T-cell (primary cell): ENCODE data around the gene DPYD. TPM values are rescaled to one million over a fixed set of nuclear protein-coding genes. Genes with fewer than 3 reads are reported as not detected.

Experiments
- ATAC-seq, 4 experiments: fragments of 200-7000 bp in 3 of 4; fragments of 150-1000 bp in 1 of 4; cut with Tn5 transposase; replicated peaks in 1 of 4; 1 replicate in 3 of 4; 2 replicates in 1 of 4; pipeline ENCODE4 v1.10.0; 2021; ENCODE audit warnings: moderate library complexity in 3 of 4, mild to moderate bottlenecking in 2 of 4, moderate number of reproducible peaks in 1 of 4
- CTCF ChIA-PET, 2 donors: fragments of 300-600 bp; sonication (Branson Sonifier 250); formaldehyde crosslinking; loops; one replicate each; lab custom pipeline; 2022; ENCODE audit warnings: antibody characterized with exemption in 2 of 2; lab: Charles Lee
- POLR2A ChIA-PET, 2 donors: fragments of 300-600 bp; sonication (Branson Sonifier 250); formaldehyde crosslinking; loops; one replicate each; lab custom pipeline; 2022; ENCODE audit warnings: antibody characterized with exemption in 2 of 2; lab: Charles Lee
- DNase-seq, 35 experiments: peaks; one replicate each; pipeline versions ENCODE4 v3.0.0 to v3.0.0-alpha.2; 2013 to 2023
- H3K27ac ChIP-seq: one replicate; pipeline ENCODE4 v1.5.1; 2013; ENCODE audit warnings: low read length
- H3K27me3 ChIP-seq, 2 experiments: replicated peaks in 1 of 2; 1 replicate in 1 of 2; 2 replicates in 1 of 2; pipeline versions ENCODE4 v1.6.1 to v1.7.0; 2013; ENCODE audit warnings: low read length in 1 of 2, mixed read lengths in 1 of 2; ENCODE audit not compliant: control insufficient read depth in 2 of 2, insufficient read depth in 2 of 2; ENCODE audit errors: extremely low read depth in 1 of 2
- H3K36me3 ChIP-seq, 2 donors: 1 replicate in 1 of 2; 2 replicates in 1 of 2; pipeline versions ENCODE4 v1.6.1 to v1.7.0; 2013; ENCODE audit warnings: low read length in 1 of 2; ENCODE audit not compliant: control insufficient read depth in 2 of 2, insufficient read depth in 1 of 2; ENCODE audit errors: extremely low read depth in 1 of 2
- H3K4me1 ChIP-seq, 2 experiments: 1 replicate in 1 of 2; 2 replicates in 1 of 2; pipeline versions ENCODE4 v1.6.1 to v1.7.0; 2013; ENCODE audit warnings: low read length in 2 of 2, mixed read lengths in 1 of 2; ENCODE audit not compliant: insufficient read depth in 2 of 2, control insufficient read depth in 1 of 2; ENCODE audit errors: extremely low read depth in 1 of 2
- H3K4me3 ChIP-seq, 2 donors: 1 replicate in 1 of 2; 2 replicates in 1 of 2; pipeline versions ENCODE4 v1.5.1 to v1.7.0; 2013; ENCODE audit warnings: mild to moderate bottlenecking in 2 of 2, low read length in 1 of 2, moderate library complexity in 1 of 2; ENCODE audit not compliant: control insufficient read depth in 1 of 2; ENCODE audit errors: extremely low read depth in 1 of 2
- H3K9me3 ChIP-seq: 2 replicates; pipeline ENCODE4 v1.7.0; 2013
- H3K27ac Mint-ChIP-seq, 2 donors: one replicate each; pipeline ENCODE4 v1.8.0; 2020 to 2021; ENCODE audit warnings: mild to moderate bottlenecking in 2 of 2, mixed read lengths in 2 of 2
- H3K27me3 Mint-ChIP-seq, 2 donors: one replicate each; pipeline ENCODE4 v1.8.0; 2021 to 2022; ENCODE audit warnings: mixed read lengths in 2 of 2
- H3K36me3 Mint-ChIP-seq: one replicate; pipeline ENCODE4 v1.8.0; 2021; ENCODE audit warnings: mixed read lengths
- H3K4me1 Mint-ChIP-seq, 3 donors: one replicate each; pipeline ENCODE4 v1.8.0; 2020 to 2022; ENCODE audit warnings: mixed read lengths in 3 of 3, mild to moderate bottlenecking in 1 of 3
- H3K4me3 Mint-ChIP-seq, 3 donors: one replicate each; pipeline ENCODE4 v1.8.0; 2020 to 2022; ENCODE audit warnings: mild to moderate bottlenecking in 3 of 3, mixed read lengths in 3 of 3, moderate library complexity in 3 of 3
- H3K9me3 Mint-ChIP-seq, 3 donors: one replicate each; pipeline ENCODE4 v1.8.0; 2020 to 2022; ENCODE audit warnings: mixed read lengths in 3 of 3
- WGBS: methylation state at CpG from one replicate; pipeline ENCODE4 v1.1.5; 2013; ENCODE audit warnings: missing lambda C conversion rate; ENCODE audit not compliant: insufficient coverage; 5-methylcytosine and 5-hydroxymethylcytosine counted together
- total RNA-seq, 35 experiments: library from RNA in 6 of 35; stranded (reverse) in 6 of 35; fragments of 120-200 nt in 1 of 35; gene quantifications; one replicate each; pipeline versions ENCODE4 v1.2.1 to v1.2.4 and lab custom pipeline; 2013 to 2026

The DPYD gene
- total RNA-seq, 5 donors from 2014 or later (not counting 1 experiment from before 2014, with no cell fraction given), result 39.1 to 74.1 (median 47.8) TPM

DNA sequence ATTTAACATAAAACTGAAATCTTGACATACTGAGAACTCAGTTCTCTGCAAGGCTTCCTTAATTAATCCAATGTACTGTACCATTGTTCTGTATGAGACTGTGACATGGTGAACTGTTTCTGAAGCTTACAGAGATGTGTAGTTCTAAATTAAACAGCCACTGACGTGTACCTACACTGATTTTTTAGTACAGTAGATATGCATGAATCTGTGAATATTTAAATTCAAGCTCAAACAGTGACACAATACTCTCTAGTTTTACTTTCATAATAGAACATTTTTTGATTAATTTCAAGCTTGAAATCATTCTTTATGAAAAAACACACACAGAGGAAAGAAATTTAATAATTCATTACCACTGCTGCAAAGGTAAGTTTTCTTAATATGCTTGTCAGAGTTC, 621.9 kb downstream of the DPYD start:
- peaks cover 51% of the 10 kb centered on the region for H3K36me3 Mint-ChIP-seq
- no peak overlapping the region for H3K27ac ChIP-seq
- ATAC-seq (no peak), DNase-seq (no peak)
- H3K27me3 Mint-ChIP-seq, result no peaks in the 10 kb centered on the region
- no peaks in the 10 kb centered on the region for H3K4me1 ChIP-seq
- H3K27ac Mint-ChIP-seq, result no peak overlapping the region
- H3K36me3 ChIP-seq, result peaks cover 0 to 2% of the 10 kb centered on the region in 2 donors
- H3K4me3 Mint-ChIP-seq, result no peak overlapping the region
- no peaks in the 10 kb centered on the region for H3K9me3 ChIP-seq
- POLR2A ChIA-PET, result no interaction called here
- H3K4me3 ChIP-seq, result no peak overlapping the region
- peaks cover 0 to under 1% (median 0%) of the 10 kb centered on the region in 3 donors for H3K9me3 Mint-ChIP-seq
- WGBS, result no CpG with 5 or more reads among the region's 1 CpG
- CTCF ChIA-PET, result no interaction called here
- no peaks in the 10 kb centered on the region for H3K27me3 ChIP-seq
- H3K4me1 Mint-ChIP-seq, result no peaks in the 10 kb centered on the region

GRCh38 chr1:97297611-97298010, 623.2 kb downstream of the DPYD start:
- ChIA-PET CTCF (no interaction called here), POLR2A (no interaction called here)
- Mint-ChIP-seq H3K27me3 (no peaks in the 10 kb centered on the region), H3K36me3 (peaks cover 55% of the 10 kb centered on the region), H3K4me1 (no peaks in the 10 kb centered on the region), H3K9me3 (peaks cover 0 to 2% (median under 1%) of the 10 kb centered on the region in 3 donors), H3K4me3 (no peak overlapping the region), H3K27ac (no peak overlapping the region)
- DNase-seq (no peak), ATAC-seq (no peak)
- no peaks in the 10 kb centered on the region for H3K4me1 ChIP-seq
- no peaks in the 10 kb centered on the region for H3K9me3 ChIP-seq
- no peak overlapping the region for H3K27ac ChIP-seq
- H3K36me3 ChIP-seq, result peaks cover 0 to 2% of the 10 kb centered on the region in 2 donors
- H3K4me3 ChIP-seq, result no peak overlapping the region
- no CpG with 5 or more reads among the region's 2 CpGs for WGBS
- H3K27me3 ChIP-seq, result no peaks in the 10 kb centered on the region

DNA sequence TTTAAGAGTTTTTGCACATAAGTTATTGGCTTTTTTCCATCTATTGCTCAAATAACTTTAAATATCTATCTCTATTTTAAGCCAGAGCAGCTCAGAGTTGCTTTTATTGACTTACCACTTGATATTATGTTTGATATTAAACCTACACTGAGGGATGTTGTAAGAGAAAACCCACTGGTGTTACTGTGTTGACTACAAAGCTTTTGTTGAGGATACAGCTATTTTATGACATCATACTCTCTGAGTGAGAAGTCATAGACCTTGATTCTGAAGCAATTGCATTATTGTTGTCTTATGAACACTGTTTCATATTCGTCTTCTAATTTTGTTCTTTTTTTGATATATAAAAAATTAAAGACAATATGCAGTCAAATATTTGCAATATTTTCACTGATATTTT, 638.9 kb downstream of the DPYD start:
- DNase-seq, result no peak
- Histone ChIP-seq H3K27me3 (no peaks in the 10 kb centered on the region), H3K4me1 (no peaks in the 10 kb centered on the region), H3K9me3 (no peaks in the 10 kb centered on the region), H3K27ac (no peak overlapping the region), H3K36me3 (peaks cover 0 to 3% of the 10 kb centered on the region in 2 donors), H3K4me3 (no peak overlapping the region)
- no CpG with 5 or more reads among the region's 1 CpG for WGBS
- Mint-ChIP-seq H3K36me3 (peaks cover 50% of the 10 kb centered on the region), H3K4me1 (no peaks in the 10 kb centered on the region), H3K9me3 (peaks cover 4 to 18% (median 11%) of the 10 kb centered on the region in 3 donors), H3K27me3 (no peaks in the 10 kb centered on the region), H3K4me3 (no peak overlapping the region), H3K27ac (no peak overlapping the region)
- POLR2A ChIA-PET, result no interaction called here
- CTCF ChIA-PET, result no interaction called here
- ATAC-seq, result no peak

GRCh38 chr1:97277891-97278654, 642.8 kb downstream of the DPYD start:
- DNase-seq (no peak), ATAC-seq (no peak)
- peaks cover 65% of the 10 kb centered on the region for H3K36me3 Mint-ChIP-seq
- Histone ChIP-seq H3K27ac (no peak overlapping the region), H3K4me1 (no peaks in the 10 kb centered on the region), H3K4me3 (no peak overlapping the region), H3K36me3 (peaks cover 4 to 5% of the 10 kb centered on the region in 2 donors), H3K27me3 (no peaks in the 10 kb centered on the region), H3K9me3 (no peaks in the 10 kb centered on the region)
- POLR2A ChIA-PET, result no interaction called here
- H3K27ac Mint-ChIP-seq, result no peak overlapping the region
- CTCF ChIA-PET, result no interaction called here
- no peaks in the 10 kb centered on the region for H3K27me3 Mint-ChIP-seq
- WGBS, result no CpG with 5 or more reads among the region's 2 CpGs
- H3K9me3 Mint-ChIP-seq, result peaks cover 4 to 12% (median 6%) of the 10 kb centered on the region in 3 donors
- no peak overlapping the region for H3K4me3 Mint-ChIP-seq
- no peaks in the 10 kb centered on the region for H3K4me1 Mint-ChIP-seq

DNA sequence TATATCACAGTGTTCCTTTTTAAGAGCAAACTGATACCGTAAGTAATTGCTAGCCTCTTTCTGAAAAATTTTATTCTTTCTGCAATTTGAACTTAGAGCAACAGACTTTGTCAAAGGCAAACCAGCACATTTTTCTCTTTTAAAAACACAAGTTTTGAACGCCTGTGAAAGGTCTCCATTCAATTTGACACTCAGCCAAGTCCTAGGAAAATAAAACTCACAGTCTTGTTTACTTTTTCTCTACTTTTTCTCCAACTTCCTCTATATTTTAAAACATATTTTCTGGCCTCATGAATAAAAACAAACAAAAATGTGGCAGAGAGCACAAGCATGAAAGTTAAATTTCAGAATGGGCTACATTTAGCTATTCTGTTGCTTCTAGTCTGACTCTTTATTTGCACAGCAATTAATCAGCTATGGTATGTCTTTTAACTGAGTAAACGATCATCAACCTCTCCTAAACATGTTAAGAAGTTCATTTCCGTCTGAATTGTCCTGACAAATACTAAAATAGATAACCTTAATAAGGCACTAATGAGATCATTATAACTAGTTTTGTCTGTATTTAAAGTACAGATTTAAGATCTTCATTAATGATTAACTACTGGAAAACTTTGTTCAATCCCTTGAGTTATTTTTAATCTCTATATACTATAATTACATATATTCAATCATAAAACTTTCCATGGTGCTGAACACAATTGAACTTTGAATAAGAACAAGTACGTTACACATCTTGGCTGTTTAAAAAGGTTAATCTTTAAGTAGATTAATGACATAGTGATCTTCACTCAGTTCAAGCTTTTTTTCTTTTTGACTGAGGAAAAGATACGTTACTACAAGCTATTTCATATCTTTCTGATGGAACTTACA, 648.7 kb downstream of the DPYD start:
- 82% methylated on average over 2 of the region's 6 CpGs for WGBS
- POLR2A ChIA-PET, result no interaction called here
- Mint-ChIP-seq H3K9me3 (peaks cover 0 to 10% (median 3%) of the 10 kb centered on the region in 3 donors), H3K4me3 (no peak overlapping the region), H3K4me1 (no peaks in the 10 kb centered on the region), H3K27me3 (no peaks in the 10 kb centered on the region), H3K36me3 (peaks cover 84% of the 10 kb centered on the region), H3K27ac (no peak overlapping the region)
- no peak for ATAC-seq
- Histone ChIP-seq H3K9me3 (no peaks in the 10 kb centered on the region), H3K27me3 (no peaks in the 10 kb centered on the region), H3K4me3 (no peak overlapping the region), H3K36me3 (peaks cover 2 to 4% of the 10 kb centered on the region in 2 donors), H3K27ac (no peak overlapping the region), H3K4me1 (no peaks in the 10 kb centered on the region)
- no peak for DNase-seq
- CTCF ChIA-PET, result no interaction called here

- peaks cover 0 to 10% (median 3%) of the 10 kb centered on the region in 3 donors for H3K9me3 Mint-ChIP-seq
- Histone ChIP-seq H3K36me3 (peaks cover 2 to 4% of the 10 kb centered on the region in 2 donors), H3K9me3 (no peaks in the 10 kb centered on the region), H3K4me3 (no peak overlapping the region), H3K27me3 (no peaks in the 10 kb centered on the region), H3K4me1 (no peaks in the 10 kb centered on the region), H3K27ac (no peak overlapping the region)
- no peak for ATAC-seq
- ChIA-PET CTCF (no interaction called here), POLR2A (interaction anchor here in 1 of 2 donors (0.6 kb wide), 1 partner anchor 846 kb away, joined by 3 read pairs; no protein-coding TSS in a partner anchor)
- WGBS, result 81% methylated on average over 2 of the region's 3 CpGs
- no peak overlapping the region for H3K27ac Mint-ChIP-seq
- no peaks in the 10 kb centered on the region for H3K27me3 Mint-ChIP-seq
- H3K4me1 Mint-ChIP-seq, result no peaks in the 10 kb centered on the region
- peaks cover 75% of the 10 kb centered on the region for H3K36me3 Mint-ChIP-seq
- DNase-seq, result no peak
- H3K4me3 Mint-ChIP-seq, result no peak overlapping the region
Measured at GRCh38 chr1:97270508-97271307, 650.1 kb downstream of the DPYD start.
